Activated CD4-positive, alpha-beta T cell treated with anti-CD3 and anti-CD28 coated beads, Interleukin-2, amount 10 ng/mL, durations not matched to agents 7 days and 5 days (primary cell): Measurements from ENCODE around the gene TRIM10. TPM values are rescaled to one million over a fixed set of nuclear protein-coding genes. Genes with fewer than 3 reads are reported as not detected.

ENCODE experiments used
- CTCF ChIA-PET: fragments of 350-600 bp; sonication (Branson Sonifier 250); formaldehyde crosslinking; loops from one replicate; lab custom pipeline; 2021; ENCODE audit warnings: antibody characterized with exemption; lab: Charles Lee
- POLR2A ChIA-PET: fragments of 350-600 bp; sonication (Branson Sonifier 250); formaldehyde crosslinking; loops from one replicate; lab custom pipeline; 2021; ENCODE audit warnings: antibody characterized with exemption; lab: Charles Lee
- DNase-seq: peaks from one replicate; pipeline ENCODE4 v3.0.0-alpha.2; 2020
- H3K27ac Mint-ChIP-seq: one replicate; pipeline ENCODE4 v1.8.0; 2021; ENCODE audit warnings: mild to moderate bottlenecking, moderate library complexity, mixed read lengths
- H3K27me3 Mint-ChIP-seq: one replicate; pipeline ENCODE4 v1.8.0; 2021; ENCODE audit warnings: mixed read lengths
- H3K36me3 Mint-ChIP-seq: one replicate; pipeline ENCODE4 v1.8.0; 2021; ENCODE audit warnings: low read depth, mixed read lengths
- H3K4me1 Mint-ChIP-seq: one replicate; pipeline ENCODE4 v1.8.0; 2021; ENCODE audit warnings: mixed read lengths
- H3K4me3 Mint-ChIP-seq: one replicate; pipeline ENCODE4 v1.8.0; 2021; ENCODE audit warnings: mild to moderate bottlenecking, moderate library complexity, mixed read lengths
- H3K9me3 Mint-ChIP-seq: one replicate; pipeline ENCODE4 v1.8.0; 2021; ENCODE audit warnings: mixed read lengths
- total RNA-seq, 2 experiments: library from RNA; stranded (reverse); gene quantifications; one replicate each; pipeline ENCODE4 v1.2.3, GENCODE V29; 2021

TRIM10 gene
- total RNA-seq, 2 experiments from 2014 or later = not detected

- DNase-seq = no peak
- CTCF ChIA-PET = no interaction called here
- peaks cover 5% of the 10 kb centered on the region for H3K4me1 Mint-ChIP-seq
Measured at GRCh38 chr6:30156774-30157173, 4.2 kb downstream of the TRIM10 start.

GRCh38 chr6:30156262-30156599 is 4.8 kb downstream of the TRIM10 start:
- H3K27ac Mint-ChIP-seq = no peak overlapping the region
- H3K4me3 Mint-ChIP-seq = no peak overlapping the region
- peaks cover 20% of the 10 kb centered on the region for H3K27me3 Mint-ChIP-seq
- no peaks in the 10 kb centered on the region for H3K9me3 Mint-ChIP-seq
- H3K36me3 Mint-ChIP-seq = no peaks in the 10 kb centered on the region
- ChIA-PET POLR2A (no interaction called here), CTCF (no interaction called here)
- H3K4me1 Mint-ChIP-seq = peaks cover 9% of the 10 kb centered on the region
- no peak for DNase-seq

More at GRCh38 chr6:30156774-30157173, 4.2 kb downstream of the TRIM10 start:
- H3K27ac Mint-ChIP-seq = no peak overlapping the region
- H3K36me3 Mint-ChIP-seq = no peaks in the 10 kb centered on the region
- no peak overlapping the region for H3K4me3 Mint-ChIP-seq
- H3K9me3 Mint-ChIP-seq = no peaks in the 10 kb centered on the region
- POLR2A ChIA-PET = no interaction called here
- peaks cover 20% of the 10 kb centered on the region for H3K27me3 Mint-ChIP-seq

GRCh38 chr6:30155520-30156261 is 5.3 kb downstream of the TRIM10 start:
- DNase-seq = no peak
- no peaks in the 10 kb centered on the region for H3K9me3 Mint-ChIP-seq
- H3K4me3 Mint-ChIP-seq = no peak overlapping the region
- POLR2A ChIA-PET = no interaction called here
- peaks cover 20% of the 10 kb centered on the region for H3K27me3 Mint-ChIP-seq
- H3K27ac Mint-ChIP-seq = no peak overlapping the region
- H3K4me1 Mint-ChIP-seq = peaks cover 9% of the 10 kb centered on the region
- CTCF ChIA-PET = interaction anchor here (1.3 to 1.6 kb wide), 2 partner anchors 11 to 24 kb away, joined by 4 to 5 read pairs; no protein-coding TSS in a partner anchor
- no peaks in the 10 kb centered on the region for H3K36me3 Mint-ChIP-seq

GRCh38 chr6:30154709-30155519 is 6.1 kb downstream of the TRIM10 start:
- no peak overlapping the region for H3K4me3 Mint-ChIP-seq
- H3K4me1 Mint-ChIP-seq = peaks cover 9% of the 10 kb centered on the region
- no peak for DNase-seq
- no peak overlapping the region for H3K27ac Mint-ChIP-seq
- no peaks in the 10 kb centered on the region for H3K36me3 Mint-ChIP-seq
- ChIA-PET CTCF (interaction anchor here (1.0 to 1.6 kb wide), 3 partner anchors 12 to 52 kb away, joined by 3 to 5 read pairs (median 4); no protein-coding TSS in a partner anchor), POLR2A (no interaction called here)
- H3K27me3 Mint-ChIP-seq = peaks cover 25% of the 10 kb centered on the region
- H3K9me3 Mint-ChIP-seq = no peaks in the 10 kb centered on the region

- Mint-ChIP-seq H3K9me3 (no peaks in the 10 kb centered on the region), H3K4me1 (peaks cover 9% of the 10 kb centered on the region), H3K4me3 (no peak overlapping the region), H3K27ac (no peak overlapping the region), H3K36me3 (no peaks in the 10 kb centered on the region), H3K27me3 (peaks cover 21% of the 10 kb centered on the region)
- no peak for DNase-seq
- ChIA-PET POLR2A (no interaction called here), CTCF (interaction anchor here (1.0 to 1.6 kb wide), 3 partner anchors 13 to 51 kb away, joined by 3 to 5 read pairs (median 4); no protein-coding TSS in a partner anchor)
Measured at GRCh38 chr6:30154061-30154460, 7.0 kb downstream of the TRIM10 start.

- no peak overlapping the region for H3K27ac Mint-ChIP-seq
- H3K4me1 Mint-ChIP-seq = peaks cover 6% of the 10 kb centered on the region
- DNase-seq = no peak
- H3K36me3 Mint-ChIP-seq = no peaks in the 10 kb centered on the region
- CTCF ChIA-PET = interaction anchor here (1.1 kb wide), 1 partner anchor 31 kb away, joined by 4 read pairs; no protein-coding TSS in a partner anchor
- POLR2A ChIA-PET = no interaction called here
- no peak overlapping the region for H3K4me3 Mint-ChIP-seq
- peaks cover 23% of the 10 kb centered on the region for H3K27me3 Mint-ChIP-seq
- no peaks in the 10 kb centered on the region for H3K9me3 Mint-ChIP-seq
Measured at GRCh38 chr6:30152910-30153610, 8.0 kb downstream of the TRIM10 start.

- H3K27ac Mint-ChIP-seq = no peak overlapping the region
- ChIA-PET CTCF (interaction anchor here (0.8 to 1.3 kb wide), 3 partner anchors 21 to 49 kb away, joined by 3 to 4 read pairs (median 4); no protein-coding TSS in a partner anchor), POLR2A (no interaction called here)
- peaks cover 23% of the 10 kb centered on the region for H3K27me3 Mint-ChIP-seq
- H3K36me3 Mint-ChIP-seq = no peaks in the 10 kb centered on the region
- no peak overlapping the region for H3K4me3 Mint-ChIP-seq
- H3K4me1 Mint-ChIP-seq = peaks cover 4% of the 10 kb centered on the region
- H3K9me3 Mint-ChIP-seq = no peaks in the 10 kb centered on the region
- DNase-seq = no peak
Measured at GRCh38 chr6:30152016-30152673, 8.9 kb downstream of the TRIM10 start.

- no peak overlapping the region for H3K27ac Mint-ChIP-seq
- H3K4me1 Mint-ChIP-seq = peaks cover 4% of the 10 kb centered on the region
- H3K36me3 Mint-ChIP-seq = no peaks in the 10 kb centered on the region
- ChIA-PET POLR2A (no interaction called here), CTCF (interaction anchor here (0.8 to 1.3 kb wide), 2 partner anchors 20 to 48 kb away, joined by 3 to 4 read pairs; no protein-coding TSS in a partner anchor)
- DNase-seq = no peak
- no peaks in the 10 kb centered on the region for H3K9me3 Mint-ChIP-seq
- H3K4me3 Mint-ChIP-seq = no peak overlapping the region
- H3K27me3 Mint-ChIP-seq = peaks cover 23% of the 10 kb centered on the region
Measured at GRCh38 chr6:30151580-30151979, 9.4 kb downstream of the TRIM10 start.

GRCh38 chr6:30150671-30151395 is 10.2 kb downstream of the TRIM10 start:
- Mint-ChIP-seq H3K36me3 (no peaks in the 10 kb centered on the region), H3K27ac (no peak overlapping the region), H3K4me1 (peaks cover 4% of the 10 kb centered on the region), H3K4me3 (no peak overlapping the region), H3K27me3 (peaks cover 21% of the 10 kb centered on the region), H3K9me3 (no peaks in the 10 kb centered on the region)
- CTCF ChIA-PET = interaction anchor here (0.8 to 1.3 kb wide), 2 partner anchors 20 to 47 kb away, joined by 3 to 4 read pairs; no protein-coding TSS in a partner anchor
- POLR2A ChIA-PET = no interaction called here
- no peak for DNase-seq

- no peaks in the 10 kb centered on the region for H3K9me3 Mint-ChIP-seq
- DNase-seq = no peak
- H3K4me3 Mint-ChIP-seq = no peak overlapping the region
- peaks cover 24% of the 10 kb centered on the region for H3K27me3 Mint-ChIP-seq
- no peaks in the 10 kb centered on the region for H3K36me3 Mint-ChIP-seq
- CTCF ChIA-PET = interaction anchor here (0.7 kb wide), 1 partner anchor 34 kb away, joined by 3 read pairs; no protein-coding TSS in a partner anchor
- POLR2A ChIA-PET = no interaction called here
- peaks cover 4% of the 10 kb centered on the region for H3K4me1 Mint-ChIP-seq
- no peak overlapping the region for H3K27ac Mint-ChIP-seq
Measured at GRCh38 chr6:30149858-30150550, 11.0 kb downstream of the TRIM10 start.

- Mint-ChIP-seq H3K27me3 (peaks cover 28% of the 10 kb centered on the region), H3K4me1 (peaks cover 4% of the 10 kb centered on the region), H3K27ac (no peak overlapping the region), H3K36me3 (no peaks in the 10 kb centered on the region), H3K9me3 (no peaks in the 10 kb centered on the region), H3K4me3 (no peak overlapping the region)
- ChIA-PET CTCF (interaction anchor here (0.7 to 2.6 kb wide), 2 partner anchors 18 to 35 kb away, joined by 3 to 10 read pairs; no protein-coding TSS in a partner anchor), POLR2A (no interaction called here)
- DNase-seq = no peak
Measured at GRCh38 chr6:30149234-30149633, 11.8 kb downstream of the TRIM10 start.
